Measurements from ENCODE around the gene FNDC3B.

The FNDC3B gene

GRCh38 chr3:172221547-172221946, 182.2 kb downstream of the FNDC3B start:
- Histone ChIP-seq H3K9me3 (no peaks in the 10 kb centered on the region), H3K36me3 (no peaks in the 10 kb centered on the region), H3K4me1 (peaks cover 16% of the 10 kb centered on the region), H3K4me3 (ENCODE audit: low read depth, low read length) (no peak overlapping the region), H3K27me3 (no peaks in the 10 kb centered on the region)
- DNase-seq, result no peak
- no peak for TF ChIP-seq CTCF (IDR thresholded peaks at IDR 0.05; ENCODE audit: low read depth, low read length)

GRCh38 chr3:172222478-172223071, 183.2 kb downstream of the FNDC3B start:
- Histone ChIP-seq H3K36me3 (peaks cover 8% of the 10 kb centered on the region; the same call in 1 of the 2 replicates), H3K4me3 (ENCODE audit: low read depth, low read length) (no peak overlapping the region), H3K27me3 (no peaks in the 10 kb centered on the region), H3K4me1 (peaks cover 16% of the 10 kb centered on the region), H3K9me3 (no peaks in the 10 kb centered on the region)
- DNase-seq, result no peak
- no peak for TF ChIP-seq CTCF (IDR thresholded peaks at IDR 0.05; ENCODE audit: low read depth, low read length)

GRCh38 chr3:172223870-172224269, 184.5 kb downstream of the FNDC3B start:
- peaks cover 16% of the 10 kb centered on the region for H3K4me1 ChIP-seq
- peaks cover 8% of the 10 kb centered on the region for H3K36me3 ChIP-seq
- H3K9me3 ChIP-seq, result no peaks in the 10 kb centered on the region
- DNase-seq, result no peak
- no peak for TF ChIP-seq CTCF (IDR thresholded peaks at IDR 0.05; ENCODE audit: low read depth, low read length)
- H3K4me3 ChIP-seq (ENCODE audit: low read depth, low read length), result no peak overlapping the region
- no peaks in the 10 kb centered on the region for H3K27me3 ChIP-seq

GRCh38 chr3:172224560-172225214, 185.3 kb downstream of the FNDC3B start:
- H3K36me3 ChIP-seq, result peaks cover 8% of the 10 kb centered on the region
- H3K4me1 ChIP-seq, result peaks cover 16% of the 10 kb centered on the region
- no peaks in the 10 kb centered on the region for H3K27me3 ChIP-seq
- DNase-seq, result no peak
- no peak overlapping the region for H3K4me3 ChIP-seq (ENCODE audit: low read depth, low read length)
- no peaks in the 10 kb centered on the region for H3K9me3 ChIP-seq
- TF ChIP-seq CTCF (IDR thresholded peaks at IDR 0.05; ENCODE audit: low read depth, low read length), result no peak

GRCh38 chr3:172225215-172225707, 185.9 kb downstream of the FNDC3B start:
- Histone ChIP-seq H3K4me1 (peaks cover 16% of the 10 kb centered on the region), H3K36me3 (peaks cover 8% of the 10 kb centered on the region), H3K9me3 (no peaks in the 10 kb centered on the region), H3K27me3 (no peaks in the 10 kb centered on the region), H3K4me3 (ENCODE audit: low read depth, low read length) (no peak overlapping the region)
- DNase-seq, result no peak
- no peak for TF ChIP-seq CTCF (IDR thresholded peaks at IDR 0.05; ENCODE audit: low read depth, low read length)

GRCh38 chr3:172226831-172227230, 187.5 kb downstream of the FNDC3B start:
- Histone ChIP-seq H3K4me1 (peaks cover 14% of the 10 kb centered on the region), H3K4me3 (ENCODE audit: low read depth, low read length) (no peak overlapping the region), H3K27me3 (no peaks in the 10 kb centered on the region), H3K36me3 (peaks cover 8% of the 10 kb centered on the region), H3K9me3 (no peaks in the 10 kb centered on the region)
- DNase-seq, result no peak
- TF ChIP-seq CTCF (IDR thresholded peaks at IDR 0.05; ENCODE audit: low read depth, low read length), result no peak

Measured in BE2C (cell line).